Measurements from ENCODE around the gene AKR1C4. TPM values are rescaled to one million over a fixed set of nuclear protein-coding genes. Genes with fewer than 3 reads are reported as not detected.
"Not testable (repeated sequence)": the region's sequence is repeated elsewhere in the genome, so short reads cannot be mapped to it uniquely, and the experiment has no call there.

AKR1C4 gene
- total RNA-seq, 1 experiment from 2014 or later = not detected

GRCh38 chr10:5206799-5207198 lies 10.2 kb downstream of the AKR1C4 start:
- peaks cover 52 to 77% of the 10 kb centered on the region in 2 experiments for H3K9me3 Mint-ChIP-seq
- H3K27me3 ChIP-seq (ENCODE audit: insufficient read depth, low read length) = no peaks in the 10 kb centered on the region
- H3K23ac ChIP-seq (ENCODE audit: insufficient read length, low read depth, low read length) = no peak overlapping the region

GRCh38 chr10:5209776-5210175 lies 13.1 kb downstream of the AKR1C4 start:
- not testable (repeated sequence) for H2BK120ac ChIP-seq (ENCODE audit: low read depth, low read length, poor library complexity, severe bottlenecking); H3K4me1 Mint-ChIP-seq; DNase-seq; H2BK20ac ChIP-seq (ENCODE audit: low read depth, low read length, poor library complexity, severe bottlenecking); H3K27ac ChIP-seq (ENCODE audit: insufficient read length, low read depth, low read length); H2AFZ ChIP-seq (ENCODE audit: low read length); H4K5ac ChIP-seq (ENCODE audit: insufficient read length, low read depth, low read length); H4K8ac ChIP-seq (replicated peaks; ENCODE audit: insufficient read length, low read depth, low read length); H2BK12ac ChIP-seq (ENCODE audit: insufficient read length, low read depth, low read length); H3K4me2 ChIP-seq (ENCODE audit: insufficient read depth, insufficient read length, low read length); H3K18ac ChIP-seq (ENCODE audit: insufficient read length, low read depth, low read length); H3K4me3 Mint-ChIP-seq; H3K4me1 ChIP-seq (ENCODE audit: insufficient read depth, low read length); H4K20me1 ChIP-seq (ENCODE audit: control insufficient read depth, insufficient read depth, insufficient read length); H3K36me3 Mint-ChIP-seq (ENCODE audit: insufficient read depth in 1 of 3, low read depth in 3 of 3); H3K79me2 ChIP-seq (ENCODE audit: insufficient read depth, low read length); H4K91ac ChIP-seq (ENCODE audit: insufficient read length, low read depth, low read length); H2BK5ac ChIP-seq (ENCODE audit: insufficient read length, low read length); H3K4ac ChIP-seq (ENCODE audit: low read depth, low read length); H2AK5ac ChIP-seq (ENCODE audit: insufficient read length, low read length); H3K27me3 Mint-ChIP-seq (ENCODE audit: low read depth); H3T11ph ChIP-seq (ENCODE audit: low read length); H3K9ac ChIP-seq (ENCODE audit: extremely low read depth, insufficient read length, low read length); H2BK15ac ChIP-seq (ENCODE audit: low read depth, low read length); H3K9me3 ChIP-seq (ENCODE audit: control insufficient read depth, low read depth, low read length); H3K14ac ChIP-seq (ENCODE audit: insufficient read depth, low read length); H3K27me3 ChIP-seq (ENCODE audit: insufficient read depth, low read length); H3K23me2 ChIP-seq (ENCODE audit: insufficient read length, low read depth, low read length, poor library complexity, severe bottlenecking); H3K27ac Mint-ChIP-seq; H3K23ac ChIP-seq (ENCODE audit: insufficient read length, low read depth, low read length); H3K56ac ChIP-seq (ENCODE audit: insufficient read length, low read depth, low read length); H3K79me1 ChIP-seq (ENCODE audit: insufficient read depth, low read depth, low read length, poor library complexity, severe bottlenecking)
- WGBS (ENCODE audit: extremely low coverage, insufficient read length, low lambda C conversion rate) = no CpG with 5 or more reads among the region's 1 CpG
- peaks cover 44 to 62% of the 10 kb centered on the region in 2 experiments for H3K9me3 Mint-ChIP-seq

More at GRCh38 chr10:5206799-5207198, 10.2 kb downstream of the AKR1C4 start:
- H3K23me2 ChIP-seq (ENCODE audit: insufficient read length, low read depth, low read length, poor library complexity, severe bottlenecking) = no peaks in the 10 kb centered on the region
- H3K27me3 Mint-ChIP-seq (ENCODE audit: low read depth) = no peaks in the 10 kb centered on the region; the same call in 1 of the 2 replicates
- no peak overlapping the region for H2AFZ ChIP-seq (ENCODE audit: low read length)
- H3K14ac ChIP-seq (ENCODE audit: insufficient read depth, low read length) = no peak overlapping the region
- H3K79me1 ChIP-seq (ENCODE audit: insufficient read depth, low read depth, low read length, poor library complexity, severe bottlenecking) = no peaks in the 10 kb centered on the region
- no peak overlapping the region for H3K4me2 ChIP-seq (ENCODE audit: insufficient read depth, insufficient read length, low read length)
- no peak overlapping the region for H2BK5ac ChIP-seq (ENCODE audit: insufficient read length, low read length)
- H3K36me3 Mint-ChIP-seq (ENCODE audit: insufficient read depth in 1 of 3, low read depth in 3 of 3) = peaks cover 3 to 7% (median 5%) of the 10 kb centered on the region in 3 experiments; a peak in 5 of 7 replicates
- H3K27ac ChIP-seq (ENCODE audit: insufficient read length, low read depth, low read length) = no peak overlapping the region
- H4K20me1 ChIP-seq (ENCODE audit: control insufficient read depth, insufficient read depth, insufficient read length) = no peaks in the 10 kb centered on the region
- H3K9me3 ChIP-seq (ENCODE audit: control insufficient read depth, low read depth, low read length) = no peaks in the 10 kb centered on the region
- TF ChIP-seq CTCF (conservative IDR thresholded peaks at IDR 0.05) = no peak
- H3K27ac Mint-ChIP-seq = no peak overlapping the region
- no peak overlapping the region for H2AK5ac ChIP-seq (ENCODE audit: insufficient read length, low read length)
- WGBS (ENCODE audit: extremely low coverage, insufficient read length, low lambda C conversion rate) = no CpG with 5 or more reads among the region's 6 CpGs
- no peak overlapping the region for H4K91ac ChIP-seq (ENCODE audit: insufficient read length, low read depth, low read length)
- no peaks in the 10 kb centered on the region for H3K4me1 Mint-ChIP-seq
- H2BK15ac ChIP-seq (ENCODE audit: low read depth, low read length) = no peak overlapping the region
- H4K5ac ChIP-seq (ENCODE audit: insufficient read length, low read depth, low read length) = no peak overlapping the region
- H2BK12ac ChIP-seq (ENCODE audit: insufficient read length, low read depth, low read length) = no peak overlapping the region
- no peak overlapping the region for H2BK20ac ChIP-seq (ENCODE audit: low read depth, low read length, poor library complexity, severe bottlenecking)
- H3K18ac ChIP-seq (ENCODE audit: insufficient read length, low read depth, low read length) = no peak overlapping the region
- no peak overlapping the region for H2BK120ac ChIP-seq (ENCODE audit: low read depth, low read length, poor library complexity, severe bottlenecking)
- H3K56ac ChIP-seq (ENCODE audit: insufficient read length, low read depth, low read length) = no peak overlapping the region
- no peaks in the 10 kb centered on the region for H3K79me2 ChIP-seq (ENCODE audit: insufficient read depth, low read length)
- no peak overlapping the region for H4K8ac ChIP-seq (replicated peaks; ENCODE audit: insufficient read length, low read depth, low read length)
- H3K9ac ChIP-seq (ENCODE audit: extremely low read depth, insufficient read length, low read length) = no peak overlapping the region
- H3T11ph ChIP-seq (ENCODE audit: low read length) = no peak overlapping the region
- no peak for DNase-seq
- no peak overlapping the region for H3K4ac ChIP-seq (ENCODE audit: low read depth, low read length)
- no peaks in the 10 kb centered on the region for H3K4me1 ChIP-seq (ENCODE audit: insufficient read depth, low read length)
- no peak overlapping the region for H3K4me3 Mint-ChIP-seq

All from H9 (cell line).